Activated effector memory CD4-positive, alpha-beta T cell treated with anti-CD3 and anti-CD28 coated beads, Interleukin-2, amount 50 U/mL, for 16 hours (primary cell): ENCODE data around the gene KCNJ6.

Experiments
- DNase-seq: peaks from one replicate; pipeline ENCODE4 v3.0.0-alpha.2; 2020

Gene KCNJ6

GRCh38 chr21:37863842-37864241, 52.4 kb downstream of the KCNJ6 start:
- DNase-seq = no peak

DNA sequence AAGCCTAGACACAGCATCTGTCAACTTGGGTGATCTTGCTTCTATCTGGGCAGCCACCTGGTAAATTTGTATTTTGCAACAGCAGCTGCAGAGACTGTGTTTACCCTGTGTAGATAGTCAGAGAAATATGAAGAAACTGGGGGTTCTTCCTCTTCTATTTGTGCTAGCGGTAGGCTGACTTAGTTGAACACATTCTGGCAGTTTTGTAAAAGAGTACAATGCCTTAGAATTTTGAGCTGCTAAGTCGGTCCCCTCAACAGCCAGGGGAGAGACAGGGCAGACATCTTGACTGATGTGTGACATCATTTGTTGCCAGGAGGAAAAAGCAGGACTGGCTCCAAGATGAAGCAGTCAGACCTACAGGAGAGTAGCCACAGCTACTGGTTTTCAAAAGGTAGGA, 53.7 kb downstream of the KCNJ6 start:
- no peak for DNase-seq

- DNase-seq = no peak
Measured at GRCh38 chr21:37861561-37861960, 54.7 kb downstream of the KCNJ6 start.

DNA sequence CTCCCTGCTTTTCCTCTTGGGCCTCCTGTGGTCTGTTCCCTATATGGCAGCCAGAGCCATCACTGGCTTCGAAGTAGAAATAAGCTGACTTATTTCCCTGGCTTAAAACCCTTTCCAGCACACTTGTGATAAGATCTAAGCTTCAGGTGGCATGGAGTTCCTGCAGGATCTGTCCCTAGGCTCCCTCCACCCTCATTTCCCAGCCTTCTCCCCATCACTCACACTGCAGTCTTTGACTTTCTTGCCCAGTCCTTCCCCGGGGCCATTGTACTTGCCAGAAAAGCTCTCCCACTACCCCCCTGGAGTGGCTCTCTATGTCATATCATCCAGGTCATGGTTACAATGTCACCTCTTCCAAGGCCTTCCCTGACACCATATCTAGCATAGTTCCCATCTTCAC, 55.8 kb downstream of the KCNJ6 start:
- DNase-seq = no peak

DNA sequence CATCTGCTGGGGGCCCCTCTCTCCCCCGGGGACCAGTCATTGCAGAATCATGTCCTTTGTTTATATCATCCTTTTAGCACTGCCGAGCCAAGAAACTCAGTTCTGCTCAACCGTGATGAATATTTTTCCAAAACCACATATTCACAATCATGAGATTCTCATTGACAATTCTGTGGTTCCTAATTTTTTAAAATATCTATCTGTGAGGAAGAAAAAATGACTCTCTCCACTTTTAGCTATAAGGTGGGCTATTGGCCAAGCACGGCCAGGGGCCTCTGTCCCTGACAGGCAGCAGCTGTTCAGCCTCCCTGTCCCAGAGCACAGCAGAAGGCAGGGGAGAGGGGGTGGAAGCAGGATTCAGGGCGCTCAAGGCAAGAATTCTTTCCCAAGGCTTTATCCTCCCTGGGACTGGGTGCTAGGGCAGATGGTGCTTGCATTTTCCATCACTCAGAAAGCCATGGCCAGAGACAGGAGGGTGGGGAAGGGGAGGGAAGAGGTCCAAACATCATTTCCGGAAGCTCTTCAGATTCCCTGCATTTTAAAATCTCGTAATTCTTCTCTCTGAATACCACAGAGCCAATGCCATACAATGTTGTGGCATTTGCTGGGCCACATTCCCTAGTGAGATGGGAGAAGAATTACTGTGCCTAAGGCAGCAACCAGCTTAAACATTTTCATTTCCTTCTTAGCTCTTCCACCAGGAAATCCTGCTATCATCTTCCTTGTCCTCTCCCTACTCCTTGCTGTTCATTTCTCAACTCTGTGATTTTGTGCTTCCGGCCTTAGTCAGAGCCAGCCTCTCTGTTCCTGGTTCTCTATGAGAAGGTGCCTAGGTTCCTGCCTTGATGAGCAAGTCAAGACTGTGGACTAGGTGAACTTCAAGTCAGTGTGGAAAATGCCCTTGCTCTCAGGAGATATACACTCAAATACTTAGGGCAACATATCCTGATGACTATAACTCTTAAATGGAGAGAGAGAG, 60.3 kb downstream of the KCNJ6 start:
- DNase-seq = no peak

- DNase-seq = no peak
Measured at GRCh38 chr21:37855271-37855646, 61.0 kb downstream of the KCNJ6 start.

GRCh38 chr21:37849506-37850102, 66.7 kb downstream of the KCNJ6 start:
- DNase-seq = no peak

DNA sequence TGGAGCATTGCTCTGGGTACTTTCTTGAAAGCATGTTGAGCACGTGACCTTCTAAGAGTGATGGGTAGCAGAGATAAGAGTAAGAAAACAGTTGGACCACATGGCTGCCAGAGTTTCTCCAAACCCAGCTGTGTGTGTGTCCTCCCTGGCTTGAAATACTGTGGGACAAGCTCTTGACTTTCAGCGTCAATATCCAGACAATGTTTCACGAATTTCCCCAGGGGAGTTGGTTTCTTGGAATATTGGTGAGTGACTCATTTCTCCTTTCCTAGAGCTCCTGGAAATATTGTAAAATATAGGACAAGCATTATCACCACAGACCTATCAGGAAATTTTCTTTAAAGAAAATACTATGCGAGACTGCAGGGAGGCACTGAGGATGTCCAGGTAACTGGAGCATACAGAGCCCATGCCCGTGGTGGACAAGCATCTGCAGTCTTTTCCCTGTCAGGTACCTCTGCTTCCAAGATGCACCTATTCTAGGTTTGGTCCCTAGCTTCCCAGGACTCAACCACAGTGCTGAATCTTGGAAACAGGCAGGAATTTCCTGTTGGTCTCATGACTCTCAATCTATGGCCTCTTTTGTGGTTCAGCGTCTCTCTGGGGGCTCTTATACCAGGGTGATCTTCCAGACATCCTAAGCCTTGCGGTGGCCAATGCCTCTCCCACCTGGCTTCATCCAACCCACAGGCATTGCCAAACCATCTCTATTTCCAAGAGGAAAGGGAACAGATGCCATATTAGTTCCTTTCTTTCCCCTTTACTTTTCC, 67.4 kb downstream of the KCNJ6 start:
- no peak for DNase-seq

DNA sequence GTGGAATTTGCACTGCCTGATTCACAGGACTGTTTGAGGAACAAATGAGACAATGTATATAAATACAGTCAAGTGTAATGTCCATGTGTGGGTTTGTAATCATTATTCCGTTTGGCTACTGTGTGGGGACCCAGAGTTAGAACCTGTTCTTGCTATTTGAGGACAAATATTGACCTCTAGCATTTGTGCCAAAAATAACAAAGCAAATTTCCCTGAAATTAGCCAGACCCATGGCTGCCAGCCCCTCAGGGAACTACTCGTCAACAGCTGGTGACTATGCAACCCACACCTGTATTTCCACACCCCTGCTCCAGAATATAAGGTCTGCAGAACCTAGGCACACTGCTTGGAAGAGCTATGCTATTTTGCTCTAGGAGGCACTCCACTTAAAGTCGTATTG, 70.7 kb downstream of the KCNJ6 start:
- no peak for DNase-seq

DNA sequence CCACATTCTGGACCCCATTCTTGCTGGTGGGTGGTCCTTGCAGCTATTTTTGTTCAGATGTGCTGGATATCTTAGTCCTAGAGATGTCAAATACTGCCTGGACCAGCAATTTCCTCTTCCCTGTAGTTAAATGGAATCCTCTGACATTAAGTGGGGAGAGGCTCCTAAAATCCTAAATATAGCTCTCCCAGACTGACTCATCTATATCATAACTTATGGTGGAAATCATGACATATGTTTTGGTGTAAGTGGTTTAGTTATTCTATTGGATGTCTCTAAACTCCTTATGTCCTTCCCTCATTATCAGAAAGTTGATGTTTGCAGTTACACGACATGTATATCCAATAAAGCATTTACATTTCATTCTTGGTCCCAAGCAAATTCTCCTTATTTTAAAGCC, 73.1 kb downstream of the KCNJ6 start:
- DNase-seq = no peak

- DNase-seq = no peak
Measured at GRCh38 chr21:37842163-37842919, 73.9 kb downstream of the KCNJ6 start.

DNA sequence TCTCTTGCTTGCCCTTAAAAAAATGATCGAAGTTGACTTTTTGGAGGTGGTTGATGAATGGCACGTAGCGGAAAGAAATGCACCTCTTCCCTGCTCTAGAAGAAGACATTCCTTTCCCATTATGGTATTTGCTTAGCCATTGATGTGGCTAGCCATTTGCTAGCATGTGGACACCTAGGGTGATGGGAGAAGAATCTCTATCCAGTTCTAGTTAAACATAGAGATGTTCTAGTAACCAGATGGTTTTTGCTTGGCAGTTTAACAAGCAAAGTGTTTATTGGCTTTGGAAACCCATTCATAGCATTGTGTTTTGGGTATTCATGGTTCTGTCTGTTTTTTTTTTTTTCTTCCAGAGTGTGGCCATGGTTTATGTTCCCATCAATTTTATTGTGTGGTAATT, 78.9 kb downstream of the KCNJ6 start:
- DNase-seq = no peak

GRCh38 chr21:37835481-37835880, 80.8 kb downstream of the KCNJ6 start:
- no peak for DNase-seq

- no peak for DNase-seq
Measured at GRCh38 chr21:37833301-37833700, 83.0 kb downstream of the KCNJ6 start.

DNA sequence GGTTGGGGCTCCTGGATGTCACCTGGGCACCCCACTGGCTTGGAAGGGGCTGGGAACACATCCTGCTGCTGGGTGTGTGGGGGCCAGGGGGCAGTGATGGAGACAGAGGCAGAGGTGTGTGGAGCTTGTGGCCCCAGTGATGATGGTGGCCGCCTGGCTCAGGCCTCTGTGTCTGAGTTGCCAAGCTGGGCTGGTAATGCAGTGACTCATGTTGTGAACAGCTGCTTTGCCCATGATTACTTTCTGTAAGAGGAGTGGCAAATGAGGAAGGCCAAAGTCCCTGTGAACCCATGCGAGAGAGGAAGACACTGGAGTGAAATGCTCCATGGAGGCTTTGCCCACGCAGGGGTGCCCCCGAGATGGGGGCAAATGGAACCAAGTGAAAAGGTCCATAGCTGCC, 86.8 kb downstream of the KCNJ6 start:
- no peak for DNase-seq

DNA sequence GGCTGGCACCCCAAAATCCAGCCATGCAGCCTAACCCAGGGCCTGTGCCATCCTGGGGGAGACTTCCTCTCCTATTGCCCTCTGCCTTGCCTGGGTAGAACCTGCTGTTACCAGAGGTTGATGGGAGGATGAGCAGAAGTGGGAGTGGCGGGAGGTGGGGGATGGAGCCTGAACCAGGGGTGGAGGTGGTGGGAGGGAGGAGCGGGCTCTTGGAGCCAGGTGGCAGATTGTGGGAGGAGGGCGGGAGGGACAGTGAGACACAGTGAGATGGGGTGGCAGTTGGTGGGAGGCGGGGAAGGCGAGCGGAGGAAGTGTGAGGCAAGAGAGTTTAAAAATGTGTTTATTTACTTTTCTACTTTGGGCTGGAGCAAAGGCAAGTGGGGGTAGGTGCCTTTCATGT, 87.3 kb downstream of the KCNJ6 start:
- no peak for DNase-seq

- no peak for DNase-seq
Measured at GRCh38 chr21:37828556-37828955, 87.7 kb downstream of the KCNJ6 start.

GRCh38 chr21:37827913-37828312, 88.3 kb downstream of the KCNJ6 start:
- no peak for DNase-seq

GRCh38 chr21:37821786-37822450, 94.3 kb downstream of the KCNJ6 start:
- DNase-seq = no peak

DNA sequence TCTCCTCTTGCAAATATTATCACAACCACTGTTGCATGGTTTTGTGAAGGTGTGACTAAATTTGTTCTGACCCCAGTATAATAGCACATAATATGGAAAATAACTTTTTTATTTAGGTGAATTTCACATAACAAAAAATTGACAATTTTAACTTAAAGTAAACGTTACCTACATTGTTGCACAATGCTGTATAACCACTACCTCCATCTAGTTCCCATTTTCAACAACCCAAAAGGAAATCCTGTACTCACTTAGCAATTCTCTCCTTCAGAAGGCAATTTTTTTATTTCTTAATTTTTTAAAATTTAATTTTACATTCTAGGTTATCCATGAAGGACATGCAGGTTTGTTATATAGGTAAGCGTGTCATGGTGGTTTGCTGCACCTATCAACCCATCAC, 95.2 kb downstream of the KCNJ6 start:
- DNase-seq = no peak

DNA sequence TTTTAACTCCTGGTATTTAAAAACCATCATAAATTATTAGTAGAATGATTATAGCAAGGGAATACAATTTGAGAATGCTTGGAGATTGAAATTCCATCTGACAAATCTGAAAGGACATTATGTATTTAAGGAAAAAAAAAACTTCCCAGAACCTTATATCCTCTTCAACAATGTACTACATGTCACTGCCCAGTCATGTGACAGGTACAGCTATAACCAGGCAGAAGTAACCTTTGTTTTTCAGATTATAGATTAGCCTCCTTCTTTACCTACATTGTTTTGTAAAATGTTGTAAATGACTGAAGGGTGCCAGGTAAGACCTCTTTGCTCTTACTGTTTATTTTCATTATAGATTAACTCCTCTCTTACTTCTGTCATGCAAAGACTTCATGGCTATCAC, 96.9 kb downstream of the KCNJ6 start:
- no peak for DNase-seq

GRCh38 chr21:37817242-37817641, 99.0 kb downstream of the KCNJ6 start:
- no peak for DNase-seq
